ENCODE measurements around the gene MOGAT1.
"Not testable (repeated sequence)": the region's sequence is repeated elsewhere in the genome, so short reads cannot be mapped to it uniquely, and the experiment has no call there.

The MOGAT1 gene

GRCh38 chr2:222689322-222689721, 17.9 kb downstream of the MOGAT1 start:
- no peaks in the 10 kb centered on the region for H3K27me3 ChIP-seq (ENCODE audit: insufficient read depth, insufficient read length)
- peak overlapping the region; percentile 13 for H3K9ac ChIP-seq (ENCODE audit: insufficient read length, low read depth)
- no peak overlapping the region for H3K4me3 ChIP-seq (ENCODE audit: insufficient read length, low read depth)
- no peaks in the 10 kb centered on the region; the same call in 1 of the 2 replicates for H3K9me3 ChIP-seq (ENCODE audit: insufficient read depth, low read length)
- TF ChIP-seq ZNF274 (IDR thresholded peaks at IDR 0.05; ENCODE audit: low read depth, low read length) (no peak), YY1 (IDR thresholded peaks at IDR 0.05; ENCODE audit: insufficient read depth, insufficient read length) (no peak), SUZ12 (IDR thresholded peaks at IDR 0.05; ENCODE audit: extremely low read depth, insufficient read depth, insufficient read length) (no peak)
- H3K4me1 ChIP-seq (ENCODE audit: insufficient read depth, insufficient read length): no peaks in the 10 kb centered on the region
- DNase-seq (ENCODE audit: low read depth, low spot score): no peak
- H3K36me3 ChIP-seq (ENCODE audit: insufficient read depth, insufficient read length, low read length): no peaks in the 10 kb centered on the region

DNA sequence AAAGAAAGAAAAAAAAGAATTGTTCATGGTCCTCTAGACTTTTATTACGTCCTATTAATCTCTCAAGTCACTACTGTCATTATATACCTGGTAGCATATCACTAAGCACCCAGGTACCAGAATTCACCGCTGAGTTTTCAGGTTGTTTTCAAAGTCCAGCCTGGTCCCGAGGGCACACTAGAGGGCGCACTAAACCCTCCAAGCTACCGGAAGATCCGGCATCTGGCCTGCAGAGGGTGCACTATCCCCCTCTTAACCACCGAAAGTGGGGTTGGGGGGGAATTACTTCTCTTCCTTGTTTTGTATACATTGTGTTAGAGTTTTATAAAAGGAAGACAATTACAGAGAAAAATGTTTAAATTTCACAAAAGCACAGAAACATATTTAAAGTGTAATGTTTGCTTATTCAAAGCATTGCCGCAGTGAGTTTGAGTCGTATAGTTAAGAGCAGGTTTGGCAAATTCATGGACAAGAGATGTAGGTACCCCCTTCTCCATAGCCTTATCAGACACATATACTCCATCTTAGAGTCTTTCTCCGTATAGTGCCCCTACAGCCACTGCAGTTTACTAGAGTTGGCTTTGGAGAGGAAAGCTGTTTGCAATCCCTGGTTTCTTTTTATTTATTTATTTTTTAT, 19.2 kb downstream of the MOGAT1 start:
- no peak for TF ChIP-seq YY1 (IDR thresholded peaks at IDR 0.05; ENCODE audit: insufficient read depth, insufficient read length)
- TF ChIP-seq ZNF274 (IDR thresholded peaks at IDR 0.05; ENCODE audit: low read depth, low read length): no peak
- TF ChIP-seq SUZ12 (IDR thresholded peaks at IDR 0.05; ENCODE audit: extremely low read depth, insufficient read depth, insufficient read length): no peak

DNA sequence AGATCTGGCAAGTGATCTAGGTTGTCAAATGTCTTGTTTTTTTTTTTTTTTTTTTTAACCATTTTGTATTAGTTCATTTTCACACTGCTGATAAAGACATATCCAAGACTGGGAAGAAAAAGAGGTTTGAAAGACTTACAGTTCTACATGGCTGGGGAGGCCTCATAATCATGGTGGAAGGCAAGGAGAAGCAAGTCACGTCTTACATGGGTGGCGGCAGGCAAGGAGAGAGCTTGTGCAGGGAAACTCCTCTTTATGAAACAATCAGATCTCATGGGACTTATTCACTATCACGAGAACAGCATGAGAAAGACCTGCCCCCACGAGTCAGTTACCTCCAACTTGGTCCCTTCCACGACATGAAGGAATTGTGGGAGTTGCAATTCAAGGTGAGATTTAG, 22.0 kb downstream of the MOGAT1 start:
- H3K27me3 ChIP-seq (ENCODE audit: insufficient read depth, insufficient read length); H3K9ac ChIP-seq (ENCODE audit: insufficient read length, low read depth); H3K9me3 ChIP-seq (ENCODE audit: insufficient read depth, low read length); H3K4me3 ChIP-seq (ENCODE audit: insufficient read length, low read depth); DNase-seq (ENCODE audit: low read depth, low spot score); H3K36me3 ChIP-seq (ENCODE audit: insufficient read depth, insufficient read length, low read length); H3K4me1 ChIP-seq (ENCODE audit: insufficient read depth, insufficient read length): not testable (repeated sequence)

More for the DNA sequence above, 19.2 kb downstream of the MOGAT1 start:
- peak; percentile 87 for DNase-seq (ENCODE audit: low read depth, low spot score)
- Histone ChIP-seq H3K27me3 (ENCODE audit: insufficient read depth, insufficient read length) (no peaks in the 10 kb centered on the region), H3K36me3 (ENCODE audit: insufficient read depth, insufficient read length, low read length) (no peaks in the 10 kb centered on the region), H3K9ac (ENCODE audit: insufficient read length, low read depth) (no peak overlapping the region), H3K4me1 (ENCODE audit: insufficient read depth, insufficient read length) (no peaks in the 10 kb centered on the region), H3K4me3 (ENCODE audit: insufficient read length, low read depth) (no peak overlapping the region), H3K9me3 (ENCODE audit: insufficient read depth, low read length) (no peaks in the 10 kb centered on the region; the same call in 1 of the 2 replicates)

DNA sequence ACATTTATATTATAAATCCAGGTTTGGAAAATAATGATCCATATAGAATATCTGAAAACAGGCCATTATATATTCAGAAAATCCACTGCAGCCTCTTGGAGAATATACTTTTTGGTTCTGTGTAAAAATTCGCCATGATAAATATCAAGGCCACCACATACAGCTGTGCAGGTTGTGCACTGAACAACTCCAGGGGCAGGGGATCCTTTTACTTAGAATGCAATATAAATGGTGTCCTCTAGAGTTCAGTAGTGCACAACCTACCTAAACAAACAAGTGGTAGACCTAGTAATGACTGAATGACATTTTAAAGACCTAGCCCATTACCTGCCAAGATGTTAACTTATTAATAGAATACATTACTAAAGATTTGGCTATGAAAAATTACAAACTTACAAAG, 22.4 kb downstream of the MOGAT1 start:
- no peaks in the 10 kb centered on the region; the same call in 1 of the 2 replicates for H3K9me3 ChIP-seq (ENCODE audit: insufficient read depth, low read length)
- H3K9ac ChIP-seq (ENCODE audit: insufficient read length, low read depth): no peak overlapping the region
- TF ChIP-seq YY1 (IDR thresholded peaks at IDR 0.05; ENCODE audit: insufficient read depth, insufficient read length): no peak
- no peak for TF ChIP-seq SUZ12 (IDR thresholded peaks at IDR 0.05; ENCODE audit: extremely low read depth, insufficient read depth, insufficient read length)
- TF ChIP-seq ZNF274 (IDR thresholded peaks at IDR 0.05; ENCODE audit: low read depth, low read length): no peak
- H3K36me3 ChIP-seq (ENCODE audit: insufficient read depth, insufficient read length, low read length): no peaks in the 10 kb centered on the region
- peak; percentile 36 for DNase-seq (ENCODE audit: low read depth, low spot score)
- H3K27me3 ChIP-seq (ENCODE audit: insufficient read depth, insufficient read length): no peaks in the 10 kb centered on the region
- H3K4me1 ChIP-seq (ENCODE audit: insufficient read depth, insufficient read length): no peaks in the 10 kb centered on the region
- H3K4me3 ChIP-seq (ENCODE audit: insufficient read length, low read depth): no peak overlapping the region

DNA sequence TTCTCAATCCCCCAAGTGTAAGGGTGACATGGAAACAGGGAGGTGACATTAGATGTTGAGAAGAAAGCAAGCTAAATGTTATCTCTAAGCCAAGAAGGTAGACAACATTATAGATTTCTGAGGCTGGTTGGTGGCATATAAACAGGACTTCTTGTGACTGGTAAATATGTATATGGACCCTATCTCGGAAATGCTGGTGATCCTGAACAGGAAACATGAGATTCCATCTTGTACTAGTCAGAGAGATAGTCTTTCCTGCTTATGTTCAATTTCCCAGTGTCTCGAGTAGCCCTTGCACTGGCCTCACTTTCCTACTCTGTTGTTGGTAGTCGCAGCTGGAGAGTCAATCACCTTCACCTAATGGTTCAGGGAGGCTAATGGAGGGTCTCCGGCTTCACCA, 26.8 kb downstream of the MOGAT1 start:
- no peaks in the 10 kb centered on the region for H3K36me3 ChIP-seq (ENCODE audit: insufficient read depth, insufficient read length, low read length)
- no peaks in the 10 kb centered on the region for H3K27me3 ChIP-seq (ENCODE audit: insufficient read depth, insufficient read length)
- no peak overlapping the region for H3K4me3 ChIP-seq (ENCODE audit: insufficient read length, low read depth)
- H3K9me3 ChIP-seq (ENCODE audit: insufficient read depth, low read length): no peaks in the 10 kb centered on the region; the same call in 1 of the 2 replicates
- no peak for DNase-seq (ENCODE audit: low read depth, low spot score)
- no peaks in the 10 kb centered on the region for H3K4me1 ChIP-seq (ENCODE audit: insufficient read depth, insufficient read length)
- H3K9ac ChIP-seq (ENCODE audit: insufficient read length, low read depth): no peak overlapping the region
- TF ChIP-seq YY1 (IDR thresholded peaks at IDR 0.05; ENCODE audit: insufficient read depth, insufficient read length): no peak
- no peak for TF ChIP-seq ZNF274 (IDR thresholded peaks at IDR 0.05; ENCODE audit: low read depth, low read length)
- TF ChIP-seq SUZ12 (IDR thresholded peaks at IDR 0.05; ENCODE audit: extremely low read depth, insufficient read depth, insufficient read length): no peak

DNA sequence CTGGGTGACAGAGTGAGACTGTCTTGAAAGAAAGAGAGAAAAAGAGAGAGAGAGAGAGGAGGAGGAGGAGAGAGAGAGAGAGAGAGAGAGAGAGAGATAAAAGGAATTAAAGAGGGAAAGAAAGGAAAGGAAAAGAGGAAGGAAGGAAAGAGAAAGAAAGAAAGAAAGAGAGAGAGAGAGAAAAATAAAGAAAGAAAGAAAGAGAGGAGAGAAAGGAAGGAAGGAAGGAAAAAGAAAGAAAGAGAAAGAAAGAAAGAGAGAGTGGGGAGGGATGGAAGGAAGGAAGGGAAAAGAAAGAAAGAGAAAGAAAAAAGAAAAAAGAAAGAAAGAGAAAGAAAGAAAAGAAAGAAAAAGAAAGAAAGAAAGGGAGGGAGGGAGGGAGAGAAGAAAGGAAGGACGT, 29.8 kb downstream of the MOGAT1 start:
- no peaks in the 10 kb centered on the region for H3K4me1 ChIP-seq (ENCODE audit: insufficient read depth, insufficient read length)
- H3K9me3 ChIP-seq (ENCODE audit: insufficient read depth, low read length): no peaks in the 10 kb centered on the region
- H3K4me3 ChIP-seq (ENCODE audit: insufficient read length, low read depth): no peak overlapping the region
- DNase-seq (ENCODE audit: low read depth, low spot score): no peak
- no peaks in the 10 kb centered on the region for H3K27me3 ChIP-seq (ENCODE audit: insufficient read depth, insufficient read length)
- no peak for TF ChIP-seq SUZ12 (IDR thresholded peaks at IDR 0.05; ENCODE audit: extremely low read depth, insufficient read depth, insufficient read length)
- no peak for TF ChIP-seq YY1 (IDR thresholded peaks at IDR 0.05; ENCODE audit: insufficient read depth, insufficient read length)
- no peak for TF ChIP-seq ZNF274 (IDR thresholded peaks at IDR 0.05; ENCODE audit: low read depth, low read length)
- H3K9ac ChIP-seq (ENCODE audit: insufficient read length, low read depth): no peak overlapping the region
- H3K36me3 ChIP-seq (ENCODE audit: insufficient read depth, insufficient read length, low read length): no peaks in the 10 kb centered on the region

DNA sequence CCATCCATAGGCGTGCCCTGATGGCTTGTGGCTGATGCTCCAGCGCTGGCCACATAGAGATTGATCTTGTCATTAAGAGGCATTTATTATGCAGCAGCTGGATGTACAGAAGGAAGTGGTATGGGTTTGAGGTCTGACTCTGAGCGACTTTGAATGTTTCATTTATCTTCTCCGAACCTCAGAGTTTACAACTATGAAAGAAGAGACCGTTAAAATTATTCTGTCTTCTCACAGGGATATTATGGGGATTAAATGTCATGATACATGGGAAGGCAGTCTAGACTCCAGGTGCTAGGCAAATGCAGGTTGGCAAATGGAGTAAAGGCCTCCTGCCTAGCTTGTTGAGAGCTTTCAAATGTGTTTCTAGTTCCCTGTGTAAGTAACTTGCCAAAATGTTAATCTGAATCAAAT, 30.3 kb downstream of the MOGAT1 start:
- no peaks in the 10 kb centered on the region for H3K36me3 ChIP-seq (ENCODE audit: insufficient read depth, insufficient read length, low read length)
- TF ChIP-seq SUZ12 (IDR thresholded peaks at IDR 0.05; ENCODE audit: extremely low read depth, insufficient read depth, insufficient read length): no peak
- TF ChIP-seq YY1 (IDR thresholded peaks at IDR 0.05; ENCODE audit: insufficient read depth, insufficient read length): no peak
- no peak for TF ChIP-seq ZNF274 (IDR thresholded peaks at IDR 0.05; ENCODE audit: low read depth, low read length)
- no peak for DNase-seq (ENCODE audit: low read depth, low spot score)
- no peaks in the 10 kb centered on the region for H3K27me3 ChIP-seq (ENCODE audit: insufficient read depth, insufficient read length)
- H3K4me1 ChIP-seq (ENCODE audit: insufficient read depth, insufficient read length): no peaks in the 10 kb centered on the region
- H3K9ac ChIP-seq (ENCODE audit: insufficient read length, low read depth): no peak overlapping the region
- no peak overlapping the region for H3K4me3 ChIP-seq (ENCODE audit: insufficient read length, low read depth)
- H3K9me3 ChIP-seq (ENCODE audit: insufficient read depth, low read length): no peaks in the 10 kb centered on the region

All from NT2/D1 (cell line).